ENCODE data around the gene TBC1D9. TPM values are rescaled to one million over a fixed set of nuclear protein-coding genes. Genes with fewer than 3 reads are reported as not detected.
A peak's percentile ranks its signal among the peaks of the same experiment; 100 is the strongest.

TBC1D9 gene
- total RNA-seq, 4 donors from 2014 or later, result 13.3 to 17.5 (median 15.2) TPM

DNA sequence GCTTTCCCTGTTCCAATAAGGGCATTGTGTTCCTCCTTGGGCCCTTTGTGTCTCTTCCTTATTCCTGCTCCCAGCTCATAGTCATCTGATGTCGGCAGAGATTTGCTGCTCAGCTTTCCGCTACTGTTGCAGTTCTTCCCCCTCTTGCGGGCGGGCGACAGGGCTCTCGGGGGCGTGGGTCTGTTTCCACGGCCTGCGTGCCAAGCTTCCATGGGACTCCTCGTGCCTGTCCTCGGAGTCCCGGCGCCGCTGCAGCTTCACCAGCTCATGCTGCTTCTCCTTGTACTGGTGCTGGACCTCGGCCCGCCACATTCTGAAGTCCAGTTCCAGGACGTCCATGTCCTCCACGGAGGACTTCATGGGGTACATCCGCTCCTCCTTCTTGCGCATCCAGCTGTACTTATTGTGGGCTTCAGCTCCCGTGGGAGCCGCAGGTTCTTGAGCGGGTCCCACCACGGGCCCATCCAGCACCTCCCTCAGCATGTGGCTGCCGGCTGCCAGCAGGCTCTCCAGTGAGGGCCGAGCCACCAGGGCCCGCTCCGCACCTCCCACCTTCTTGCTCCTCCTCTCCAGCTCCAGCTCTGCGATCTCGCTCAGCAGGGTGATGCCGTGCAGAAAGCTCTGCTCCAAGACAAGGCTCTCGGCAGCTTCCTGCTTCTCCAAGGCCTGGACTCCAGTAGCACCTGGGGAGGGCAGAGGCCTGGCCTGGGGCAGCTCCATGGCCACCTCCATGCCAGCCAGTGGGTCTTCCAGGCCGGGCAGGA, 113.3 kb downstream of the TBC1D9 start:
- Histone ChIP-seq H3K36me3 (no peaks in the 10 kb centered on the region), H3K9me3 (no peaks in the 10 kb centered on the region), H3K4me3 (replicated peaks in 1 of 3) (no peak overlapping the region), H3K4me1 (no peaks in the 10 kb centered on the region), H3K27me3 (no peaks in the 10 kb centered on the region), H3K27ac (no peak overlapping the region)
- 95 to 96% methylated on average over 22 to 31 of the region's 33 CpGs for WGBS, 2 donors
- intact Hi-C loops (cut with DNase I), result no loop called here
- TF ChIP-seq, protein P1, sequence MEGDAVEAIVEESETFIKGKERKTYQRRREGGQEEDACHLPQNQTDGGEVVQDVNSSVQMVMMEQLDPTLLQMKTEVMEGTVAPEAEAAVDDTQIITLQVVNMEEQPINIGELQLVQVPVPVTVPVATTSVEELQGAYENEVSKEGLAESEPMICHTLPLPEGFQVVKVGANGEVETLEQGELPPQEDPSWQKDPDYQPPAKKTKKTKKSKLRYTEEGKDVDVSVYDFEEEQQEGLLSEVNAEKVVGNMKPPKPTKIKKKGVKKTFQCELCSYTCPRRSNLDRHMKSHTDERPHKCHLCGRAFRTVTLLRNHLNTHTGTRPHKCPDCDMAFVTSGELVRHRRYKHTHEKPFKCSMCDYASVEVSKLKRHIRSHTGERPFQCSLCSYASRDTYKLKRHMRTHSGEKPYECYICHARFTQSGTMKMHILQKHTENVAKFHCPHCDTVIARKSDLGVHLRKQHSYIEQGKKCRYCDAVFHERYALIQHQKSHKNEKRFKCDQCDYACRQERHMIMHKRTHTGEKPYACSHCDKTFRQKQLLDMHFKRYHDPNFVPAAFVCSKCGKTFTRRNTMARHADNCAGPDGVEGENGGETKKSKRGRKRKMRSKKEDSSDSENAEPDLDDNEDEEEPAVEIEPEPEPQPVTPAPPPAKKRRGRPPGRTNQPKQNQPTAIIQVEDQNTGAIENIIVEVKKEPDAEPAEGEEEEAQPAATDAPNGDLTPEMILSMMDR (IDR thresholded peaks at IDR 0.05), result no peak
- TF ChIP-seq POLR2A (IDR thresholded peaks at IDR 0.05), result no peak
- DNase-seq, result no peak

DNA sequence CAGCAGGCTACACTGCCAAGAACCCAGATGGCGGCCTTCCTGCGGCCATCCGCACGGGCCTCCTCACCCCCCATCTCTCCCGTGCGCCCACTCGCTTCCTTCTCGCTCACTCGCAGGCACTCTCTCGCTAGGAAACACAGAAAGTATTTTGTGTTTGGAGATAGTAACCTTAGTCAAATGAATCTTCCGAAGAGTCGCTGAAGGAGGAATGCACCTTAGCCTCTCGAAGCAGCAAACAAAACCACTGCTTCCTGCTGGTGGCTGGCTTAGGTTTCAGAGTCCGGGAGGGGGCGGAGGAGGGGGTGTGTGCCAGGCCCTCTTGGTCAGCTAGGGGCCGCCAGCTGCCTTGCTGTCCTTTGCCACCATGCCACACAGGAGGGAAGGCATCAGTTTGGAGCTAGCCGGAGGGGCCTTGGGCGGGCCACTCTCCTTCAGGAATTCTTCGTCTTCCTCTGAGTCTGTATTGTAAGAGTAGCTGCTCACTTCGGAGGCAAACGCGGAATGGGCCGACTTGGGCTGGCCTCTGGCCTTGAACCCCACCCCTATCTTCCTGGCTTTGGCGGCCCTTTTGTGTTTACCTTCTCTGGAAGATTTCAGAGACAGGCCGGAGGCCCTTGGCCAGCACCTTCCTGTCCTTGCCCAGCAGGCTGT, 114.3 kb downstream of the TBC1D9 start:
- no peak for DNase-seq
- Histone ChIP-seq H3K36me3 (no peaks in the 10 kb centered on the region), H3K4me1 (no peaks in the 10 kb centered on the region), H3K4me3 (replicated peaks in 1 of 3) (no peak overlapping the region), H3K27ac (no peak overlapping the region), H3K9me3 (no peaks in the 10 kb centered on the region), H3K27me3 (no peaks in the 10 kb centered on the region)
- 76 to 84% methylated on average over 22 to 25 of the region's 25 CpGs for WGBS, 2 donors
- intact Hi-C loops (cut with DNase I), result no loop called here
- TF ChIP-seq, protein P1 (IDR thresholded peaks at IDR 0.05), result peak in 1 of 6 experiments; percentile 6
- TF ChIP-seq POLR2A (IDR thresholded peaks at IDR 0.05), result no peak

DNA sequence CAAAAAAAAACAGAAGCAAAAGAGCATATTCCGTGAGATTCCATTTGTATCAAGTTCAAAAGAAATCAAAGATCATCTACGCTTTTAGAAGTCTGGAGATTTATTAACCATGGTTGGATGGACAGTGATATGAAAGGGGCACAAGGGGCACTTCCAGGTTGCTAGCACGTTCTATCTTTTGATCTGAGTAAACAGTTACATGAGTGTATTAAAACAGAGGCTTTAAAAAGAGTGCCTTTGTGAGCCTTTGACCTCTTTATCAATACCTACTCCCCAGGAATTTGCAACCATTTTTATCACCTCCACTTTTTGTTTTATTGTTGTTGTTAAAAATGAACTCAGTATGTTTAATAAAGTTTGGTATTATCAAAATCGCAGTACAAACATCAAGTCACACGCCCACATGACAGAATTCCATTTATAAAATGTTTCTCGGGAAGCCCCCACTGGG, 115.1 kb downstream of the TBC1D9 start:
- no peak overlapping the region for H3K4me3 ChIP-seq (replicated peaks in 1 of 3)
- H3K27ac ChIP-seq, result no peak overlapping the region
- H3K27me3 ChIP-seq, result no peaks in the 10 kb centered on the region
- 81 to 85% methylated on average over 6 of the region's 6 CpGs for WGBS, 2 donors
- DNase-seq, result no peak
- intact Hi-C loops (cut with DNase I), result no loop called here
- no peaks in the 10 kb centered on the region for H3K4me1 ChIP-seq
- TF ChIP-seq, protein P1 (IDR thresholded peaks at IDR 0.05), result no peak
- TF ChIP-seq POLR2A (IDR thresholded peaks at IDR 0.05), result no peak
- no peaks in the 10 kb centered on the region for H3K36me3 ChIP-seq
- no peaks in the 10 kb centered on the region for H3K9me3 ChIP-seq

DNA sequence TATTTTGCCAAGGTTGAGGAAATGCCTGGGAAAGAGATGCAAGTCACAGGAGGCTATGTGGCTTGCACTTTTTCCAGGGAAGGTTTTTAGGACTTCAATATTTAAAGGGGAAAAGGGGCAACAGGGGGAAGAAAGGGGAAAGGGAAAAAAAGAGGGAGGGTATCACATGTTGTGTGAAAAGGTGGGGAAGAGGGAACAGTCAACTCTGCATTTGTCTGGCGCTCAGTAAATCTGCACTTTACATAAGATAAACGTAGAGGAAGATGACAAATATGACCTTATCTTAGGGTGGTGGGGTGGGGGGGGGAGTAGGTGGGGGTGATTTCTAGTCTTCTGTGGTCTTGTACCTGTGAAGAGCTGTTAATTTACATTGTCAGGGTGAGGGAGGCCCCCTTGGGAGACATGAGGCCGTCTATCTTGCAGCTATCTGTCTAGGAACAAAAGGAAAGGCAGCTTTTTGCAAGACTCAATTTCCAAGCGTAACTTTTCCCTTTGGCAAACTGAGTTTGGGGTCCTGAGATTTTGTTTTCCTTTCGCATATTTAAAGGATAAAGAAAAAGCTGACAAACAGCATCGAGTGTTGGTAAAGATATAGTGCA, 115.9 kb downstream of the TBC1D9 start:
- 62% methylated on average over 6 of the region's 6 CpGs for WGBS, 2 donors
- Histone ChIP-seq H3K4me3 (replicated peaks in 1 of 3) (no peak overlapping the region), H3K27me3 (no peaks in the 10 kb centered on the region), H3K9me3 (no peaks in the 10 kb centered on the region), H3K4me1 (peaks cover 0 to 5% of the 10 kb centered on the region in 2 donors), H3K36me3 (no peaks in the 10 kb centered on the region), H3K27ac (no peak overlapping the region)
- intact Hi-C loops (cut with DNase I), result no loop called here
- TF ChIP-seq, protein P1 (IDR thresholded peaks at IDR 0.05), result no peak
- TF ChIP-seq POLR2A (IDR thresholded peaks at IDR 0.05), result no peak
- DNase-seq, result no peak

DNA sequence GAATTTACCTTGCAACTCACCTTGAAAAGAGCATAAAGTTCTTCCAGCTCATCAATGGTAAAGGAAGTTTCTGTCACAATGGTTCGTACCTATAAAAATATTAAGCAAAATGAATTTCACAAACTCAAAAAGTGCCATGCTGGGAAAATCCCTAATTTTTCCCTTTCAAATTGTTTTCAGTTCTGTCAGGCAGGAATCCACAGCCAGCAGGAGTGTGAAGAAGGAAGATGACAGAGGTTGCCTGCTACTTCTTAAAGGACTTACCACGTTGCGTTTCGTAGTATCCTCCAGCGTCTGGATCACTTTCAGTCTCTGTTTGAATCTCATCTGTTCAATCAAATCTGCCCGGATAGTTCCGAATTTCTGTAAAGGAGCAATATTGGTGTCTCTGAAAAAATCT, 117.1 kb downstream of the TBC1D9 start:
- H3K4me3 ChIP-seq (replicated peaks in 1 of 3), result no peak overlapping the region
- no peaks in the 10 kb centered on the region for H3K27me3 ChIP-seq
- H3K36me3 ChIP-seq, result no peaks in the 10 kb centered on the region
- TF ChIP-seq, protein P1 (IDR thresholded peaks at IDR 0.05), result no peak
- TF ChIP-seq POLR2A (IDR thresholded peaks at IDR 0.05), result no peak
- peaks cover 0 to 5% of the 10 kb centered on the region in 2 donors for H3K4me1 ChIP-seq
- 94% methylated on average over 7 of the region's 7 CpGs for WGBS, 2 donors
- intact Hi-C loops (cut with DNase I), result no loop called here
- no peaks in the 10 kb centered on the region for H3K9me3 ChIP-seq
- no peak overlapping the region for H3K27ac ChIP-seq
- DNase-seq, result no peak
